SK-N-SH treated with all-trans-retinoic acid at 6 μM for 48 hours (cell line): ENCODE data around the gene SPOCK1.

ENCODE experiments used
- BACH2 ChIP-seq: fragments of 250-450 bp; sonication (Bioruptor Pico); IDR thresholded peaks from 2 replicates; pipeline ENCODE4 v1.9.0; 2021; ENCODE audit warnings: mild to moderate bottlenecking, borderline replicate concordance
- RARB ChIP-seq: fragments of 250-450 bp; sonication (Bioruptor Pico); IDR thresholded peaks from 2 replicates; pipeline ENCODE4 v1.8.0; 2021; ENCODE audit warnings: mild to moderate bottlenecking, moderate library complexity
- SNAI2 ChIP-seq: fragments of 250-450 bp; sonication (Bioruptor Pico); IDR thresholded peaks from 2 replicates; pipeline ENCODE4 v1.5.0; 2020; ENCODE audit warnings: mild to moderate bottlenecking, moderate library complexity
- TOX ChIP-seq: fragments of 250-450 bp; sonication (Bioruptor Pico); IDR thresholded peaks from 2 replicates; pipeline ENCODE4 v1.8.0; 2021; ENCODE audit warnings: mild to moderate bottlenecking, moderate library complexity, borderline replicate concordance
- ZC3H10 ChIP-seq: fragments of 250-450 bp; sonication (Bioruptor Pico); IDR thresholded peaks from 2 replicates; pipeline ENCODE4 v1.5.1; 2021; ENCODE audit warnings: mild to moderate bottlenecking, moderate library complexity
- ZFP3 ChIP-seq: fragments of 250-450 bp; sonication (Bioruptor Pico); IDR thresholded peaks from 2 replicates; pipeline ENCODE4 v1.5.0; 2020; ENCODE audit warnings: mild to moderate bottlenecking, moderate library complexity
- ZFP30 ChIP-seq: fragments of 450-650 bp; formaldehyde crosslinking; IDR thresholded peaks from 2 replicates; pipeline ENCODE4 v1.5.0; 2022; ENCODE audit warnings: mild to moderate bottlenecking, moderate library complexity

GRCh38 chr5:137462265-137462590 is 36.9 kb downstream of the SPOCK1 start:
- TF ChIP-seq TOX (CRISPR knock-in tag) (no peak), SNAI2 (no peak), ZFP3 (CRISPR knock-in tag) (no peak), RARB (CRISPR knock-in tag) (no peak), ZC3H10 (CRISPR knock-in tag) (no peak), BACH2 (CRISPR knock-in tag) (no peak), ZFP30 (CRISPR knock-in tag) (no peak)
